Sigmoid colon (tissue), 4 donors: ENCODE measurements around the gene FBXL19.

Source experiments
- EP300 ChIP-seq, 4 donors: sonication (generic); formaldehyde crosslinking; IDR thresholded peaks; one replicate each; pipeline ENCODE4 v1.6.1; 2017; ENCODE audit warnings: antibody characterized with exemption in 4 of 4
- POLR2AphosphoS5 ChIP-seq, 4 donors: sonication (generic); formaldehyde crosslinking; IDR thresholded peaks; one replicate each; pipeline ENCODE4 v1.6.1; 2017; ENCODE audit warnings: antibody characterized with exemption in 4 of 4
- TF ChIP-seq, protein P1 (sequence below), 4 experiments: fragments of 450-650 bp in 3 of 4; fragments of 200-600 bp in 1 of 4; IDR thresholded peaks; one replicate each; pipeline ENCODE4 v1.5.1; 2016 to 2019; ENCODE audit warnings: antibody characterized with exemption in 4 of 4, mild to moderate bottlenecking in 3 of 4, moderate library complexity in 2 of 4

DNA sequence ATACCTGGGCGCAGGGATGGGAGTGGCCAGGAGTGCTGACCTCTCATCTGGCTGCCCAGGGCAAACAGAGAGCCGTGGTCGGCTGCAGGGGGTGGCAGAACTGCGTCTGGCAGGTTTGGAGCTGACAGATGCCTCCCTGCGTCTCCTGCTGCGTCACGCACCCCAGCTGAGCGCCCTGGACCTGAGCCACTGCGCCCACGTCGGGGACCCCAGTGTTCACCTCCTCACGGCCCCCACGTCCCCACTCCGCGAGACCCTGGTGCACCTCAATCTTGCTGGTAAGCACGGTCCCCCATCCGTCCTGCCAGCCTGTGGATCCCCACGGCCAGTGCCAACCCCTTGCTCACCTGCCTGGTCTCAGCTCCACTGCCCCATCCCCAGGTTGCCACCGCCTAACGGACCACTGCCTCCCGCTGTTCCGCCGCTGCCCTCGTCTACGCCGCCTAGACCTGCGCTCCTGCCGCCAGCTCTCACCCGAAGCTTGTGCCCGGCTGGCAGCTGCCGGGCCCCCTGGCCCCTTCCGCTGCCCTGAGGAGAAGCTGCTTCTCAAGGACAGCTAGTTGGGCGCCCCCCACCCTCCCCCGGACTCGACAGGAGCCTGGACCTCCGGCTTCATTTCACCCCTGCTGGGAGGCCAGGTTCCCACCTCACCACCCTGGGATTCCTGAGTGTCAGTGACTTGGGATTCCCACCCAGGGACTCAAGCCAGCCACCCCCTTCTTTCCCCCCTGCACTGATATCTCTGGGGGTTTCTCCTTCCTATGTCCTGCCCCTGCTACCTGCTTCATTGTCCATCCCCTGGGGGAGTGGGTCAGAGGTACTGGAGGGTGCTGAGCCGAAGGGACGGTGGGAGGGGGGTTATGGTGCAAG, 23.5 kb downstream of the FBXL19 start:
- TF ChIP-seq, protein P1, sequence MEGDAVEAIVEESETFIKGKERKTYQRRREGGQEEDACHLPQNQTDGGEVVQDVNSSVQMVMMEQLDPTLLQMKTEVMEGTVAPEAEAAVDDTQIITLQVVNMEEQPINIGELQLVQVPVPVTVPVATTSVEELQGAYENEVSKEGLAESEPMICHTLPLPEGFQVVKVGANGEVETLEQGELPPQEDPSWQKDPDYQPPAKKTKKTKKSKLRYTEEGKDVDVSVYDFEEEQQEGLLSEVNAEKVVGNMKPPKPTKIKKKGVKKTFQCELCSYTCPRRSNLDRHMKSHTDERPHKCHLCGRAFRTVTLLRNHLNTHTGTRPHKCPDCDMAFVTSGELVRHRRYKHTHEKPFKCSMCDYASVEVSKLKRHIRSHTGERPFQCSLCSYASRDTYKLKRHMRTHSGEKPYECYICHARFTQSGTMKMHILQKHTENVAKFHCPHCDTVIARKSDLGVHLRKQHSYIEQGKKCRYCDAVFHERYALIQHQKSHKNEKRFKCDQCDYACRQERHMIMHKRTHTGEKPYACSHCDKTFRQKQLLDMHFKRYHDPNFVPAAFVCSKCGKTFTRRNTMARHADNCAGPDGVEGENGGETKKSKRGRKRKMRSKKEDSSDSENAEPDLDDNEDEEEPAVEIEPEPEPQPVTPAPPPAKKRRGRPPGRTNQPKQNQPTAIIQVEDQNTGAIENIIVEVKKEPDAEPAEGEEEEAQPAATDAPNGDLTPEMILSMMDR (IDR thresholded peaks at IDR 0.05): no peak
- TF ChIP-seq POLR2AphosphoS5 (IDR thresholded peaks at IDR 0.05) (no peak), EP300 (IDR thresholded peaks at IDR 0.05) (no peak)
